Erythroblast (primary cell): ENCODE data around the gene TTC7B.

Source experiments
- GATA1 ChIP-seq: IDR thresholded peaks from 2 replicates; pipeline ENCODE4 v1.6.1; 2011; ENCODE audit warnings: low read depth, mild to moderate bottlenecking, control low read depth, low read length, moderate library complexity
- POLR2A ChIP-seq: IDR thresholded peaks from 2 replicates; pipeline ENCODE4 v1.6.1; 2011; ENCODE audit warnings: mild to moderate bottlenecking, low read length

- TF ChIP-seq POLR2A, result no peak
- no peak for TF ChIP-seq GATA1
Measured at GRCh38 chr14:90568405-90568804, 247.8 kb downstream of the TTC7B start.
